Mesothelial cell of epicardium (in vitro differentiated cells): ENCODE data around the gene SCAP. TPM values are rescaled to one million over a fixed set of nuclear protein-coding genes. Genes with fewer than 3 reads are reported as not detected.

Experiments used
- DNase-seq, 2 experiments: peaks; one replicate each; pipeline ENCODE4 v3.0.0; 2021; ENCODE audit warnings: low spot score in 2 of 2; ENCODE audit not compliant: unreplicated experiment in 2 of 2
- H3K27ac Mint-ChIP-seq: 2 replicates; pipeline ENCODE4 v1.8.0; 2021; ENCODE audit warnings: mixed read lengths
- H3K27me3 Mint-ChIP-seq: 2 replicates; pipeline ENCODE4 v1.8.0; 2021; ENCODE audit warnings: low read depth, mixed read lengths
- H3K36me3 Mint-ChIP-seq: 2 replicates; pipeline ENCODE4 v1.8.0; 2021; ENCODE audit warnings: mixed read lengths
- H3K4me1 Mint-ChIP-seq: 2 replicates; pipeline ENCODE4 v1.8.0; 2021; ENCODE audit warnings: mixed read lengths
- H3K4me3 Mint-ChIP-seq: 2 replicates; pipeline ENCODE4 v1.8.0; 2021; ENCODE audit warnings: mild to moderate bottlenecking, moderate library complexity, mixed read lengths
- H3K9me3 Mint-ChIP-seq: 2 replicates; pipeline ENCODE4 v1.8.0; 2021; ENCODE audit warnings: mixed read lengths
- CTCF ChIP-seq: fragments of 200-600 bp; sonication (generic); IDR thresholded peaks from one replicate; pipeline ENCODE4 v1.5.0; 2021; ENCODE audit warnings: antibody characterized with exemption; ENCODE audit not compliant: unreplicated experiment
- total RNA-seq: library from RNA; stranded (reverse); gene quantifications from 3 replicates; pipeline ENCODE4 v1.2.1, GENCODE V29; 2021

Gene SCAP
- 104 to 113 TPM (median 109 TPM) in 3 replicates for total RNA-seq

DNA sequence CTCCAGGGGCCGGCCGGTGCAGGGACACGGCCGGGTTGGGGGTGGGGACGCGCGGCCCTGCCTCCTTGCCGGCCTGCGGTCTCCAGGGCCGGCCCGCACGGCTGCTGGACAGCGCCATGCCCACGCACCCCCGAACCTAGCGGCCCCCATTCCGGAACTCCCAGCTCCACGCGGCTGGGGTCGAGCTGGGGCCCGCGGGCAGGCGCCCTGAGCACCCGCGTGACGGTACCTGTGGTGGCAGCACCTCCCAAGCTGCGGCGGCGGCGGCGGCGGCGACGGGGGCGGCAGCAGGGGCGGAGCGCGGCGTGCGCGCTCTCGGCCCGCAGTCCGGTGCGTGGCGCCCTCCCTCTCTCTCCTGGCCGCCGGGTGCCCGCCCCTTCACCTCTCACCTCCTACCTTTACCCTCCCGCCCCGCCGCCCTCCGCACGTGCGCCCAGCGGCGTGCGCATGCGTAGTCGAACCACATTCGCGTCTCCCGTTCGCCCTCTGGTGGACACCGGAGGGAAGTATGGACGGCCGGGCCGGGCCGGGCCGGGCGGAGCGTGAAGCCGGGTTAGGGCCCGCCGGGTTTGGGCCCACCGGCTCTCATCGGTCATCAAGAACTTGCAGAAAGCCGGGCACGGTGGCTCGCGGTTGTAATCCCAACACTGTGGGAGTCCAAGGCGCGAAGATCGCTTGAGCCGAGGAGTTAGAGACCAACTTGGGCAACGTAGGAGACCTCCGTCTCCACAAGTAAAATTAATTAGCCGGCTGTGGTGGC is at the start of gene SCAP:
TSS of gene SCAP (minus strand) at position 372 of the 760 bp plus-strand sequence. CDS start 32,948 bp downstream, outside the sequence.
- H3K27ac Mint-ChIP-seq: peak within 1 kb of the TSS; percentile 95
- H3K4me3 Mint-ChIP-seq: peak within 1 kb of the TSS; percentile 94
- H3K27me3 Mint-ChIP-seq: no peaks in the 10 kb centered on the region
- H3K4me1 Mint-ChIP-seq: peaks cover 16% of the 10 kb centered on the region
- H3K9me3 Mint-ChIP-seq: peaks cover 3% of the 10 kb centered on the region
- H3K36me3 Mint-ChIP-seq: no peaks in the 10 kb centered on the region
- peak; percentile 93 for TF ChIP-seq CTCF
- peak; percentile 83 to 95 for DNase-seq

DNA sequence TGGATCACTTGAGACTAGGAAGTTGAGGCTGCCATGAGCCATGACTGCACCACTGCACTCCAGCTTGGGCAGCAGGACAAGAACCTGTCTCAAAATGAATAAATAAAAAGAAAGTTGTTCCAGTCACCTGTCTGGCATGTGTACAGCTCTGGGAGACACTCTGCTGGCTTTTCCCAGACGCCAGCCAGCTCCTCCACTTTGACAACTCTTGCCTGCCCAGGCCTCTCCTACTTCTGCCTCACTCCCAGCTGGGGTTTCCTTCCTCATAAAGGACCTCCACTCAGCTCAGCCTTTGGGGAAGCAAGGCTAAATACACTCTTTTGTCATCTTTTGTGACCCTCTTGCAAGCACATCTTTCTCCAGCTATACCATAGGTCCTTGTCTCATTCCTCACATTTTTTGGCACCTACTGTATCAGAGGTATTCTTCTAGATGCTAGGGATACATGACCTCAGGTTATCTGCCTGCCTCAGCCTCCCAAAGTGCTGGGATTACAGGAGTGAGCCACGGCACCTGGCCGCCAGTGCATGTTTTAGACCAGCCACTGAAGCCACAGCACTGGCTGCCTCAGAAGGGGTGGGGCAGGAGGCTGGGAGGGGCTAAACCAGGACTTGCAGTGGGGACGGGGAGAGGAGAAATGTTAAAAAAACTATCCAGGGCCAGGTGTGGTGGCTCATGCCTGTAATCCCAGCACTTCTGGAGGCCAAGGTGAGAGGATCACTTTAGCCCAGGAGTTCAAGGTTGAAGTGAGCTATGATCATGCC is 47.8 kb upstream of the SCAP start:
- H3K27ac Mint-ChIP-seq: no peak overlapping the region
- H3K27me3 Mint-ChIP-seq: no peaks in the 10 kb centered on the region
- no peak overlapping the region for H3K4me3 Mint-ChIP-seq
- H3K36me3 Mint-ChIP-seq: no peaks in the 10 kb centered on the region
- no peaks in the 10 kb centered on the region for H3K4me1 Mint-ChIP-seq
- peaks cover 5% of the 10 kb centered on the region for H3K9me3 Mint-ChIP-seq
- DNase-seq: no peak
- no peak for TF ChIP-seq CTCF

GRCh38 chr3:47522082-47522987 is 46.6 kb upstream of the SCAP start:
- Mint-ChIP-seq H3K27ac (no peak overlapping the region), H3K4me3 (no peak overlapping the region)

GRCh38 chr3:47520756-47521155 is 45.0 kb upstream of the SCAP start:
- Mint-ChIP-seq H3K36me3 (no peaks in the 10 kb centered on the region), H3K4me3 (no peak overlapping the region), H3K27ac (no peak overlapping the region), H3K9me3 (no peaks in the 10 kb centered on the region), H3K27me3 (no peaks in the 10 kb centered on the region), H3K4me1 (peaks cover 3% of the 10 kb centered on the region)
- no peak for DNase-seq
- no peak for TF ChIP-seq CTCF

More at GRCh38 chr3:47522082-47522987, 46.6 kb upstream of the SCAP start:
- H3K9me3 Mint-ChIP-seq: no peaks in the 10 kb centered on the region
- no peaks in the 10 kb centered on the region for H3K36me3 Mint-ChIP-seq
- H3K4me1 Mint-ChIP-seq: no peaks in the 10 kb centered on the region
- DNase-seq: peak; percentile 64 to 80
- peak; percentile 83 for TF ChIP-seq CTCF
- H3K27me3 Mint-ChIP-seq: no peaks in the 10 kb centered on the region

- TF ChIP-seq CTCF: no peak
- H3K27ac Mint-ChIP-seq: no peak overlapping the region
- no peak overlapping the region for H3K4me3 Mint-ChIP-seq
- H3K27me3 Mint-ChIP-seq: no peaks in the 10 kb centered on the region
- H3K9me3 Mint-ChIP-seq: no peaks in the 10 kb centered on the region
- DNase-seq: no peak
- peaks cover 13% of the 10 kb centered on the region for H3K4me1 Mint-ChIP-seq
- no peaks in the 10 kb centered on the region for H3K36me3 Mint-ChIP-seq
Measured at GRCh38 chr3:47517937-47518336, 42.2 kb upstream of the SCAP start.
